NOMO-1 (cell line): ENCODE results near the gene TCEA2.

Experiments used
- DNase-seq, 2 experiments: peaks; one replicate each; lab custom pipeline; 2025; ENCODE audit not compliant: unreplicated experiment in 2 of 2; lab: John Stamatoyannopoulos, UW

The TCEA2 gene

GRCh38 chr20:64035066-64035932, 27.7 kb upstream of the TCEA2 start:
- DNase-seq = no peak

- no peak for DNase-seq
Observed at GRCh38 chr20:64035933-64036345, 27.1 kb upstream of the TCEA2 start, which contains the start of gene C20orf204. TSS of gene C20orf204 (plus strand) at chr20:64036182. CDS start at chr20:64036324, 142 bp downstream.

GRCh38 chr20:64036346-64037198, 26.4 kb upstream of the TCEA2 start:
- DNase-seq = no peak

GRCh38 chr20:64037199-64037497, 25.9 kb upstream of the TCEA2 start:
- no peak for DNase-seq

- DNase-seq = no peak
Observed at GRCh38 chr20:64037498-64038213, 25.3 kb upstream of the TCEA2 start.

- no peak for DNase-seq
Observed at GRCh38 chr20:64038224-64038564, 24.8 kb upstream of the TCEA2 start.

GRCh38 chr20:64038565-64039292, 24.3 kb upstream of the TCEA2 start:
- peak; percentile 63 to 75 for DNase-seq

GRCh38 chr20:64039293-64040160, 23.5 kb upstream of the TCEA2 start:
- DNase-seq = no peak

- DNase-seq = no peak
Observed at GRCh38 chr20:64040231-64041039, 22.6 kb upstream of the TCEA2 start.

GRCh38 chr20:64041040-64041780, 21.8 kb upstream of the TCEA2 start:
- peak in 1 of 2 experiments; percentile 11 for DNase-seq

GRCh38 chr20:64041781-64042053, 21.3 kb upstream of the TCEA2 start:
- no peak for DNase-seq

- DNase-seq = peak; percentile 18 to 39
Observed at GRCh38 chr20:64042054-64042781, 20.8 kb upstream of the TCEA2 start.

GRCh38 chr20:64043768-64044167, 19.2 kb upstream of the TCEA2 start:
- no peak for DNase-seq

- DNase-seq = no peak
Observed at GRCh38 chr20:64044484-64045247, 18.3 kb upstream of the TCEA2 start.

- no peak for DNase-seq
Observed at GRCh38 chr20:64045346-64046011, 17.5 kb upstream of the TCEA2 start.

- no peak for DNase-seq
Observed at GRCh38 chr20:64047046-64047389, 16.0 kb upstream of the TCEA2 start.

GRCh38 chr20:64047968-64048401, 15.0 kb upstream of the TCEA2 start:
- no peak for DNase-seq
